GM19239 (cell line): ENCODE measurements around the gene C2CD4D.
"Not testable (repeated sequence)": the region's sequence is repeated elsewhere in the genome, so short reads cannot be mapped to it uniquely, and the experiment has no call there.

Experiments used
- DNase-seq: peaks from one replicate; pipeline ENCODE4 v3.0.0; 2011; ENCODE audit warnings: low spot score; ENCODE audit not compliant: insufficient read length
- FAIRE-seq: peaks from 2 replicates; lab custom pipeline; 2011; peaks lifted over from hg19 to GRCh38; lab: Jason Lieb, UNC

Gene C2CD4D

DNA sequence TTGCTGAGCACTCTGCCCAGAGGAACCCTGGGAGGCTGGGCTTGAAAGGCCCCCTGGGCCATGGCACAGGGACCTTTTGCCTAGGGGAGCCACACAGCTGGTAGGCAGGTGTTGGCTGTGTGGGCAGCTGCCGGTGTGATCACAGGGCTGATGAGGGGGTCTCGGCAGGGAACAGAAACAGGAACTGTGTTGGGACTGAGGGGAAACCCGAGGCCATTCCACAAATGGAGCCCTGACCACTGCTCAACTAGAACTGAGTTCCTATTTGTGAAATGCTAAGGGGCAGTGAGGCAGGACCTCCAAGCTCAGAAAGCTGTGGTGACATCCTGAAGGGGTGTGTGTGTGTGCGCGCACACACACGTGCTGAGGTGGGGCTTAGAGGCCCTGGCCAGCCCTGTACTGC is 20.3 kb upstream of the C2CD4D start:
- no peak for FAIRE-seq

DNA sequence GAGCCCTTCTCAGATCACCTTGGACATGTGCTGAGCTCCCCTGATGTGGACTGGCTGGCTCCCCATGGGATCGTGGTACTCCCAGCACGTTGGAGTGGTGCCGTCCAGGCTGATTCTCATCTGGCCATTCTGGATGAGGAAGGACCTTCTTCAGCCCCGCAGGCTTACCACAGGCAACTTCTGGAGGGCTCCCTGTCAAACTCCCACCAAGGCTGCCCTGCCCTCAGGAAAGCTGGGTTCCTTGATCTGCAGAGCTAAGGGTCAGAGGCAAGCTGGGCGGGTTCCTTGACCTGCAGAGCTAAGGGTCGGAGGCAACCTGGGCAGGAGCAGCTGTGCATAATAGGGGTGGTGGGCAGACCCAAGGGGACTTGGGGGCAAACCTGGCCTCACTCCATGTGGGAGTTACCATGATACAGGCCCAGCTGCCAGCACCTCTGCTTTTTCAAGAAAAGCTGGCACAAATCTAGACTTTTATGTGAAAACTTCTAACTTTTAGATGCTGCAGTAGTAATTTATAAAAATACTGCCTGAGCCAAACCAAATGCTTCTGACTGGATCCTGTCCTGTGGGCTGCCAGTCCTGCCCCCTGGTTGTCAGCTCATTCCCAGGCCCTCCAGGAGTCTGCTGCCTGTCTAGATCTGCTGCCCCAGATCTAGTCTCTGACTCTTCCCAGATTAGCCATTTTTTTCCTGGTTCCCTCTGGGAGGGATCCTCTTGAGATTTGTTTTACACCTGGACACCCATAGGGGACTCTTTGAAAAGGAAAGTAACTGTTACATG is 19.5 kb upstream of the C2CD4D start:
- FAIRE-seq (no peak), DNase-seq (no peak)

More for the DNA sequence above, 20.3 kb upstream of the C2CD4D start:
- no peak for DNase-seq

DNA sequence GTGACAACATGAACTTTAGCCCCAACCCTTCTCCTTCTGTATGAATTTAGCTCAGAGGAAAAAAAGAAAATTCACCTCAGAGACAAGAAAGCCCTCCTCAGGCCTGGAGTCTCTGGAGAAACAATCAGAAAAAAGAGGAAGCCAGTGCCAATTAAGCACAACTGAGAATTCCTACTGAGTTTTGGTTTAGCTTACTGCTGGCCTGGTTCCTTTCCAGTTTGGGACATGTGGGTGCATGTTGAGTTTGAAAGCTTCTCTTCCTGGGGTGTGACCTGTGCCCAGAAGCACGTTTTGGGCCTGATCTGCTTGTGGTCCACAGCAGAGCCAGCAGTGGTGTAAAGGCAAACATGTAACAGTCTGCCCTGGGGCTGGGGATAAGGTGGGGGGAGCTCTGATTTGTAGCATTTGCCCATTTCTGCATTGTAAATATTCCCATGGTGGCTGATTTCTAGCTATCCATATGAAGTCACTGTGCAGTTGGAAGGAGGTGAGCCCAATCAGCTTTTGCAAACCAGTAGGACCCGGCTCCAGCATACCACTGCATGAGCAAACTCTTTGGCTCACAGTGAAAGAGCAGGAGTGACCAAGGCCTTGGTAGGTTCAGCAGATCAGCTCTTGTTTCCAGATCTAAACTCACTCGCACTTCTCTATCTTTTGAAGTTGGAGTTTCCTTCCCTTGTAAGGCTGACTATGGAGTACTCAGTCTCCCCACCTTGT is 18.6 kb upstream of the C2CD4D start:
- DNase-seq (no peak), FAIRE-seq (no peak)

DNA sequence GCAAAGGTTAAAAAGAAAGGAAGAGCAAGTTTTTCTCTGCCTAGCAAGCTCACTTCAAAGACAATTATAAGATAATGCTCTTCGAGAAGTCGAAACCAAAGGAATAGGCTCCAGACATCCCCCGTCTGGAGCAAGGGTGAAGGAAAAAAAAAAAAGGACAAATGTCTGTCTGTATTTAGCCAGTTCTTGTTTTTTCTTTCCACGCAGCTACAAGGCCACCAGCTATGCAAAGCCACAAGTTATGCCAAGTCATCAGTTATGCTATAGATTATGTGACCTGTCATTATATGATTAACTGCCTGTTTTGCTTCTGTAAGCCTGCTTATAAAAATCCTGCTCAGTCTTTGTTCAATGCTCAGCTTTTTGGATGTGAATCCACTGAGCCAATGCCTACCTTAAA is 16.3 kb upstream of the C2CD4D start:
- FAIRE-seq, result no peak
- DNase-seq, result no peak

DNA sequence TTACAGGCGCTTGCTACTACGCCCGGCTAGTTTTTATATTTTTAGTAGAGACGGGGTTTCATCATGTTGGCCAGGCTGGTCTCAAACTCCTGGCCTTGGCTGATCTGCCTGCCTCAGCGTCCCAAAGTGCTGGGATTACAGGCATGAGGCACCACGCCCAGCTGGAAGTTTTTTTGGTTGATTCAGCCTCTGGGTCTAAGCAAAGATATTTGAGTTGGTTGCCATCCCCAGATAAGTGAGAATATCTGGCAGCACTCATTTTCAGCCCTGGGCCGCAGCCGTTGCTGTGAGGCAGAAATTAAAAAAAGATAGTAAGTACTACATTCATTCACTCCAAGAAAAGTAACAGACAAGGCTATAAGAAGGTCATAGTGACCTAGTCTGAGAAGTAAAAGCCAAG is 15.9 kb upstream of the C2CD4D start:
- FAIRE-seq, result not testable (repeated sequence)

DNA sequence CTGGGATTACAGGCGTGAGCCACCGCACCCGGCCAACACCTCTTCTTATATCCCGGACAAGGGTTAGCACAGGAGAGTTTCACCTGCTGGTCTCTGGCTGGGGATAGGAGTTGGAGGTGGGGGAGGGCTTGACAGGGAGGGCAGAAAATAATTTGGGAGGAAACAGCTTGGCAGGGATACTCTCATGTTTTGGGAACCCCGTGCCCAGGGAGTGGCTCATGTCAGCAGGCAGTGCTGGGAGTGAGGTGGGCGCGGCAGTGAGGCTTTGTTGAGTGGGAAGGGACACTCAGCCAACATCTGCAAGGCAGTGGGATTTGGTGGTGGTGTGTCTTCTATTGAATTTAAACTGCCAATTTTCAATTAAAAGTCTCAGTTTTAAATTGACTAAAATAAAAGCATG is 15.0 kb upstream of the C2CD4D start:
- FAIRE-seq, result no peak
- no peak for DNase-seq

More for the DNA sequence above, 15.9 kb upstream of the C2CD4D start:
- not testable (repeated sequence) for DNase-seq

DNA sequence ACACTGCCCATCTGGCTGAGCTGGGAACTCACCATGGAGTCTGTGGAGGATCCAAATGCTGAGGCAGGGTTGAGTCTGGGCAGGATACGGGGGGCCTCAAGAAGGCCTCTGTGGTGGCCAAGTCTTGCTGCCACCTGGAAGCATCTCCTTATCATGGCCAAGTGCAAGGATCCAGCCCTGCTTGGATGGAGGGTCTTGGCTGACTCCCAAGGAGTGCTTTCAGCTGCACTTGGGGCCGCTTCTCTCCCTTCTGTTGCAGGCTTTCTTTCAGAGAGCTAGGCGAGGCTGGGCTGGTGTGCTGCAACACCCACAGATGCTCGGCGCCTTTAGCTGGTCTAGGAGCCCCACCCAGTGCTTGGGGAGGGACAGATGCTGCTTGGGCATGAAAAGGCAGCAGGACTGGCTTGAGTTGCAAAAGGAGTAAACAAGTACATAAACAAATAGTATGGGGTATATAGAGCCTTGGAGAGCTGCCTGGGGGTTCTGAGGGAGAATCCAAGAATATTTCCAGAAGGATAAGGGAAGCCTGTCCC is 13.9 kb upstream of the C2CD4D start, which contains the start of gene THEM5:
TSS of gene THEM5 (minus strand) at position 302 of the 533 bp plus-strand sequence. CDS start at position 155, 147 bp downstream.
- FAIRE-seq (no peak), DNase-seq (no peak)

DNA sequence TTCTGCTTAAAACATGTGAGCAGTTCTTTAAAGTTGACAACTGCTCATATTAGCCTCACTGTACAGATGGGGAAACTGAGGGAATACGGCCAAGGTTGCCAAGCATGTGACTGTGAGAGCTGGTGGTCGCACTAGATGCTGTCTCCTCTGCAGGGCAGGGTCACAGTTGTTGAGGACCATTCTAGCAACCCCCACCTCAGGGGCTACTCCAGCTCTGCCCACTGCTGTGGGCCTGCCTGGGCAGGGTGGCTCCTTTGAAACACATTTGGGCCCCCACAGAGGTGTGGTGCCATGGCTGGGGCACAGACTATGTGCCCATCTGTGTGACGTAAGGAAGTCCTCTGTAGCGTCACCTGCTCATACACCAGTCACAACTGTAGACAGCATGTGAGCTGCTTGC is 13.1 kb upstream of the C2CD4D start:
- DNase-seq, result no peak
- no peak for FAIRE-seq

DNA sequence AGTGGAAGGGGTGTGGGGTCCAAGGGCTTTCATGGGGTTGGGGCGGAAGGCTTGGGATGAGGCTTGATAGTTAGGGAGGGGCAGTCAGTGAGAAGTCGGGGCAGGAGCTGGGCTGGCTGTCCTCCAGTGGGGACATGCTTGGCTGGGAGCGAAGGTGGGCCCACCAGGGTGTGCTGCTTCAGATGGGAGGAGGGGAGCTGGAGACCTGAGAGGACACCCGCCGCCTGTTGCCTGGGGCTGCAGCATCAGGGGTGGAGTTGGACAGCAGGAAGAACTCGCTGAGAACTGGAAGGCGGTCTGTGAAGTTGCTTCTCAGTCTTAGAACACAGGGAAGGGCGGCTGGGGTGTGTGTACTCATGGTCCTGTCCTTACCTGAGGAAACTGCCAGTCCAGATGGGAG is 12.3 kb upstream of the C2CD4D start:
- DNase-seq (no peak), FAIRE-seq (no peak)

DNA sequence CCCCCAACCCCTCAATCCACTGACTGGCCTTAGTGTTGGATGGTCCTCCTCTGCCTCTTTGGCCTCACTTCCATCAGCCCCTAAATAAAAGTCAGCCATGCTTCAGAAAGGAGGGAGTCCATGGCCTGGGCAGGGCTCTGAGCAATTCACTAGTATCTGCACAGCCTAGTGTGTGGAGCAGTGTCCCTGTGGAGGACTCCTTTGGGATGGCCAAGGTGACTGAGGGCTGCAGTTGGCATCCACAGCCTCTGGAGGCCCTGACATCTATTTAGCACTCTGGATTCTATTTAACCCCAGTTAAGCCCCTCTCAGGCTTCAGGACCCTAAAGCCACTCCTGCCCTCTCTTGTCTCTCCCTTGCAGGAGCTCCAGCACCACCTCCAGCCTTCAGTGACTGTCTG is 10.3 kb upstream of the C2CD4D start:
- no peak for FAIRE-seq
- DNase-seq, result no peak

DNA sequence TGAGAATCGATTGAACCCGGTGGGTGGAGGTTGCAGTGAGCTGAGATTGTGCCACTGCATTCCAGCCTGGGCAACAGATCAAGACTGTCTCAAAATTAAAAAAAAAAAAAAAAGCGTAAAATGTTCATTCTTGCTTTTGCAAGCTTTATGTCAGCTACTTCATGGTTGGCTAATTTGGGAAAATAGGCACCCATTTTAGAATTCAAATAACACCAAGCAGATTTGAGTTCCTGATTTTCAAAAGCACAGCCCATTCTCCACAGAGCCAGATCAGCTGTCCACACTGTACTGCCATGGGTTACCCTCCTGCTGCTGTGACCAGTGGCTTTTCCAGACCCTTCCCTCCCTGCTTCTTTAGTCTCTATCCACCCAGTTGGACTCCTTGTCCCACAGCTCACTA is 9.5 kb upstream of the C2CD4D start:
- DNase-seq (no peak), FAIRE-seq (no peak)

DNA sequence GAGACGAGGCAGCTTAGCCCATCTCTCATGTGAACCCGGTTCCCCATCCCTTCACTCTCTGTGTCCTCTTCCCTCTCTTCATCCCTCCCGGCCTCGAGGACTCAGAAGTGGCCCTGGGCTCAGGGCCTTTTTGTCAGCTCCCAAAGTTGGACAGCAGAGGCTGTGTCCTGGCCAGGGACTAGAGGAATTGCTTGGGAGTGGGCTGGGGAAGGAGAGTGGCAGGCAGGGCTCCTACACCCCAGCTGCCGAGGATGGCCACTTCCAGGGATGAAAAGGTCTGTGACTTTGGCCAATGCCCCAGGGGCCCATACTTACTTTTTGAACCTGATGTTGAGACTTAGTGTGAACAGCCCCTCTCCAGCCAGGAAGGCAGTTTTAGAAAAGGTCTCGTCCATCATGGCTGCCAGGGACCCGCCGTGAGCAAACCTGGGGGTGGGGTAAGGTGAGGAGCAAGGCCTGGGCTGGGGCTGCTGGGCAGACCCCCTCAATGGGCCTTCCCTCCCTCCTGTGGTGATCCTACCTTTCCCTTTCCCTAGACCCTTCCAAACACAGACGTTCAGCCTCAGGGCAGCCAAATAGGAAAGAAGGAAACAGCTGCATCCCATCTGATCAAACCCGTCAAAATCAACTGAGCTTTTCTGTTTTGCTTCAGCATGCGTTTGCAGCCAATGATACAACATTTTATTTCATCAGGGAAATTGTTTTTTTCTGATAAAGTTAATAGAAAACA is 8.4 kb upstream of the C2CD4D start:
- DNase-seq (no peak), FAIRE-seq (no peak)

DNA sequence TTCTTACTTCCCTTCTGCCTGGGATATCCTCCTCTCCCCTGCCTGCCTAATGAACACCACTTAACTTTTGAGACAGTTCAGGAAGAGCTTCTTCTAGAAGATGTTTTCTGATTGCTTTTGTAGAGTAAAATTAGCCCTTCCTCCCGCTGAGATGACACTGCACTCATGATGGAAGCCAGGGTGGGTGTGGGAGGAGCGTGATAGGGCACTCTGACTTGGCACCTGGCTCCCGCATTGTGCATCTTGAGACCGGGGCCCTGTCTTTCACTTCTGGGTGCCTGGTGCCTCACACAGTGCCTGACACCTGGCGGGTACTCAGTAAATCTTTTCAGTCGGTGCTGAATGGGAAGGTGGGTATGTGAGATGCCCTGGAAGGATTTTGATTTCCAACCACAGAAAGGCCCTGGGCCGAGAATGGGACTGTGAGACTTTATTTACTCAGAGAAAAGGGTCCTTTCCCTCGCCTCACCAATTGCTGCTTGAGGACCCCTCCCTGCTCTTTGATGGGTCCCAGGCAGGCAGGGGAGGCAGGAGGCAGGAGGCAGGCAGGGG is 7.1 kb upstream of the C2CD4D start:
- DNase-seq (no peak), FAIRE-seq (no peak)

DNA sequence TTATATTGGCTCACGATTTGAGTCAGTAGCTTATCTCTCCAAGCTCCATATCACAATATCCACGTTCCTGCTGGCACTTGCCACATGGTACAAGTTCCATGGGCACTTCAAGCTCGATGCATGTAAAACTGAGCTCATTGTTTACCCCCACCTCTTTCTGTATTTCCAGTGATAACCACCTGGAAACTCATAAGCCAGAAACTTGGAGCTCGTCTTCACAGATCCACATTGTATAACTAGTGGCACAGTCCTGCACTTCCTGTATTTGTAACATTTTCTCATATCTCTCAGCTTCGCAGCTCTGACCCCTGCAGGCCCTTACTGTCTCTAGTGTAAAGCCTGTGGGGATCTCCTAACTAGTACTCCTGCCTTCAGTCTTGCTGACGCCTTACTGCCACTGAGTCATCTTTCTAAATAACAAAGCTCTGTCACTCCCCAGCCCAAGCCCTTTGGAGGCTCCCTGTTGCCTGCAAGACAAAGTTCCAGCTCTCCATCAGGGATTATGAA is 6.5 kb upstream of the C2CD4D start:
- no peak for FAIRE-seq
- no peak for DNase-seq

DNA sequence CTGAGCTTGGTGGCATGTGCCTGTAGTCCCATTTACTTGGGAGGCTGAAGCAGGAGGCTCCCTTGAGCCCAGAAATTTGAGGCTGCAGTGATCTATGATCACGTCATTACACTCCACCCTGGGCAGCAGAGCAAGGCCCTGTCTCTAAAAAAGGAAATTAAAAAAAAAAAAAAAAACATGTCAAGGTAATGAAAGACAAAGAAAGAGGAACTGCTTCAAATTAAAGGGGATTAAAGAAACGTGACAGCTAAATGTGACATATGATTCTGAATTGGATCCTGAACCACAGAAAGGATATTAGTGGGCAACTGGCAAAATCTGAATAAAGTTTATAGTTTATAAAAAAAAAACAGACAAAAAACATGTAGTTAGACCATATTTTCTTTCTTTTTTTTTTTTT is 3.8 kb upstream of the C2CD4D start:
- FAIRE-seq (no peak), DNase-seq (no peak)

DNA sequence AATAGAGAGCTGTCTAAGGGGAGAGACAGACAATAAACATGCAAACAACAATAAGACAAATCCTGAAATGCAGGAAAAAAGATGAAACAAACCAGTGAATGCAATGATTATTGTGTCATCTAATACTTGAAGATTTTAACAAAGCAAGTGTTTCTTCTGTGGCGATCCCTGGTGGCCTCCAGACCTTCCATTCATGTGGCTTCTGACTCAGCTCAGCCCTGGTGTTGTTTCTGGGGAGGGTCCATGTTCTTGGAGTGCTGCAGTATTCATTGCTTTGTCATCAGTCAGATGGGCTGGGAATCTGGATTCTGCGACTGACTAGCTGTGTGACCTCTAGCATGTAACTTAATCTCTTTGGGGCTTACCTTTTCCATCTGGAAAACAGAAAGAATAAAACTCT is 1.5 kb upstream of the C2CD4D start:
- DNase-seq (no peak), FAIRE-seq (no peak)

DNA sequence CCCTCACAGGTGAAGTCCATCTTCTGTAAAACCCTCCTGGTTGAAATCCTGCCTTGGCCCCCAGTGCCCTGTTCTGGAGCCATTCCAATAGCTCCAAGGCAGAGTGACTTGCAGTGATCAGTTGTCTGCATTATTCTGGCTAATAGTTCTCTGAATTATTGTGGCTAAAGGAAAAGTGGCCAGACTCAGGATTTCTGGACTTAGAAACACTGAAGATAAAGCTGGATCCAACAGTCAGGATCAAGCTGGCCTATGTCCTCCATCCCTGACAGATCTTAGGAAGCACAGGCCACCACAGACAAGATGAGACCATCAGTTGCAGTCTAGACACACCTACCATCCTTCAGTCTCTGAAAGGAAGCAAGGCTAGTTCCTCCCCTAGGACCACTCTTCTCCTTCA is 801 bp upstream of the C2CD4D start:
- no peak for DNase-seq
- no peak for FAIRE-seq

DNA sequence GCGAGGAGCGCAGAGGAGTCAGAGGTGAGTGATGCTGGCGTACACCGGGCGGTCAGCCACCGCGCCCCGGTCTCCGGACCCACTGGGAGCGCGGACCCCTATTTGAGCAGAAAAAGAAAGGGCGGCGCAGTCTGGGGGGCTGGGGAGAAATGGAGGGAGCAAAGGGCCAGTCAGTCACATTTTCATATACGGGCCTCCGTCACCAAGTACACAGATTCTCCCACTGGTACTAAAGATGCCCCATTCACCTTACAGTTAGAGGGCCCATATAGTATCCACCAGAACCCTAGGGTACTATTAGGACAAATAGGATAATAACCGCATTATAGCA is 573 bp downstream of the C2CD4D start:
- FAIRE-seq (no peak), DNase-seq (no peak)

DNA sequence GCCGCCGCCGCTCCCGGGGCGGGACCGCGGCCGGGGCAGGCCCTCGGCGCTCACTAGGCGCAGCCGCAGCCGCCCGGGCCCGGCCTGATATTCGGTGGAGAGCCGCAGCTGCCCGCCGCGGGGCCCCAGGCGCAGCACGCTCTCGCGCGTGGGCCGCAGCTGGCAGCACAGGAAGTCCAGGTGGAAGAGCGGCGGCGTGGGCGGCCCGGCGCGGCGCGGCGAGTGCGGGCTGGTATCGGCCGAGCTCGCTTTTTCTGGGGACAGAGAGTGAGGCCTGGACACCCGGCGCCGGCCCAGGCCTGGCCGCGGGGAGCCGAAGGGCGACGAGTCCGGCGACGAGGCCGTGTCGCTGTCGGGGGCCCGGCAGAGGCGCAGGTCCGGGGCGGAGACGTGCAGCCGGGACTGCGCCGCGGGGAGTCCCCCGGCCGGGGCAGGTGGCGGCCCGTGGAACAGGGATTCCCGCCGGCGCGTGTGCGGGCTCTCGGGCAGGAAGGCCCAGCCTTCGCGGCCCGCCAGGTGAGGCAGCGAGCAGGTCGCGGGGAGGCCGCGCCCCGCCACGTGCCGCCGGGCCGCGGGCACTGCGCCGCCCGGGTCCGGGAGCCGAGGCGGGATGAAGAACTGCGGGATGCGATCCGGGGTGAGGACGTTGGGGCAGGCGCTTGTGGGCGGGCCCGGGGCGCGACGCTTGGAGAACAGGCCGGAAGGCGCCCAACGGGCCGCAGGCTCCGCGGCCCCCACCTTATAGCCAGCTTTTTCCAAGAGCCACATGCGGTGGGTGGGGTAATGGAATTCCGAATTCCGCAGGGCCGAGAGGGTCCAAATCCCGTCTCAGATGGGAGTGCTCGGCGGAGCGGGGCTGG is 1.2 kb downstream of the C2CD4D start:
- peak; percentile 33 for DNase-seq
- no peak for FAIRE-seq

DNA sequence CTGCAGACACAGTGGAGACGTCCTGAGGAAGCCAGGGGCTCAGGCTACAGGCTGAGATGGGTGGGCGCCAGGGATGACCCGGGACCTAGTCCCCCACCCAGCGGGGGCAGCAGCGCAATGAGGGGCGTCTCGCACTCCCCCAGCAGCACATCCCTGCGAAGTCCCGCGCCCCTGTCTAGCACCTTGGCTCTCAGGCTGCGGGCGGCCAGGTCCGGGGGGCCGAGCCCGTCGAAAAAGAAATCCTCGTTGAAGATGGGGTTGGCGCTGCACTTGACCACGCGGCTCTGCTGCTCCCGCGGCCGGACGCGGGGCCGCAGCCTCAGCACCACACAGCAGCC is 1.8 kb downstream of the C2CD4D start:
- DNase-seq (no peak), FAIRE-seq (no peak)
